Measurements from ENCODE around the gene ADGRD1.

ADGRD1 gene

GRCh38 chr12:131157743-131158142 is 204.0 kb downstream of the ADGRD1 start:
- no peak for TF ChIP-seq CTCF (IDR thresholded peaks at IDR 0.05; ENCODE audit: insufficient read depth, low read length, missing control alignments)
- H3K4me3 ChIP-seq (ENCODE audit: low read depth, low read length), result no peak overlapping the region
- no peak for DNase-seq (ENCODE audit: low read depth, low spot score)
- POLR2A ChIA-PET, result no interaction called here
- CTCF ChIA-PET, result no interaction called here

- no peak for DNase-seq (ENCODE audit: low read depth, low spot score)
- no peak overlapping the region for H3K4me3 ChIP-seq (ENCODE audit: low read depth, low read length)
- POLR2A ChIA-PET, result no interaction called here
- no peak for TF ChIP-seq CTCF (IDR thresholded peaks at IDR 0.05; ENCODE audit: insufficient read depth, low read length, missing control alignments)
- CTCF ChIA-PET, result no interaction called here
Observed at GRCh38 chr12:131159660-131160059, 206.0 kb downstream of the ADGRD1 start.

- ChIA-PET POLR2A (no interaction called here), CTCF (no interaction called here)
- DNase-seq (ENCODE audit: low read depth, low spot score), result no peak
- H3K4me3 ChIP-seq (ENCODE audit: low read depth, low read length), result no peak overlapping the region
- no peak for TF ChIP-seq CTCF (IDR thresholded peaks at IDR 0.05; ENCODE audit: insufficient read depth, low read length, missing control alignments)
Observed at GRCh38 chr12:131162113-131162512, 208.4 kb downstream of the ADGRD1 start.

- H3K4me3 ChIP-seq (ENCODE audit: low read depth, low read length), result no peak overlapping the region
- TF ChIP-seq CTCF (IDR thresholded peaks at IDR 0.05; ENCODE audit: insufficient read depth, low read length, missing control alignments), result no peak
- POLR2A ChIA-PET, result no interaction called here
- CTCF ChIA-PET, result no interaction called here
- DNase-seq (ENCODE audit: low read depth, low spot score), result no peak
Observed at GRCh38 chr12:131163189-131163738, 209.6 kb downstream of the ADGRD1 start.

GRCh38 chr12:131164096-131164872 is 210.6 kb downstream of the ADGRD1 start:
- H3K4me3 ChIP-seq (ENCODE audit: low read depth, low read length), result no peak overlapping the region
- no peak for DNase-seq (ENCODE audit: low read depth, low spot score)
- CTCF ChIA-PET, result no interaction called here
- TF ChIP-seq CTCF (IDR thresholded peaks at IDR 0.05; ENCODE audit: insufficient read depth, low read length, missing control alignments), result no peak
- POLR2A ChIA-PET, result no interaction called here

- no peak for DNase-seq (ENCODE audit: low read depth, low spot score)
- TF ChIP-seq CTCF (IDR thresholded peaks at IDR 0.05; ENCODE audit: insufficient read depth, low read length, missing control alignments), result no peak
- POLR2A ChIA-PET, result no interaction called here
- CTCF ChIA-PET, result no interaction called here
- no peak overlapping the region for H3K4me3 ChIP-seq (ENCODE audit: low read depth, low read length)
Observed at GRCh38 chr12:131166717-131167116, 213.0 kb downstream of the ADGRD1 start.

Data from AG04449 (cell line).